ENCODE measurements around the gene ELAPOR1.

The ELAPOR1 gene

DNA sequence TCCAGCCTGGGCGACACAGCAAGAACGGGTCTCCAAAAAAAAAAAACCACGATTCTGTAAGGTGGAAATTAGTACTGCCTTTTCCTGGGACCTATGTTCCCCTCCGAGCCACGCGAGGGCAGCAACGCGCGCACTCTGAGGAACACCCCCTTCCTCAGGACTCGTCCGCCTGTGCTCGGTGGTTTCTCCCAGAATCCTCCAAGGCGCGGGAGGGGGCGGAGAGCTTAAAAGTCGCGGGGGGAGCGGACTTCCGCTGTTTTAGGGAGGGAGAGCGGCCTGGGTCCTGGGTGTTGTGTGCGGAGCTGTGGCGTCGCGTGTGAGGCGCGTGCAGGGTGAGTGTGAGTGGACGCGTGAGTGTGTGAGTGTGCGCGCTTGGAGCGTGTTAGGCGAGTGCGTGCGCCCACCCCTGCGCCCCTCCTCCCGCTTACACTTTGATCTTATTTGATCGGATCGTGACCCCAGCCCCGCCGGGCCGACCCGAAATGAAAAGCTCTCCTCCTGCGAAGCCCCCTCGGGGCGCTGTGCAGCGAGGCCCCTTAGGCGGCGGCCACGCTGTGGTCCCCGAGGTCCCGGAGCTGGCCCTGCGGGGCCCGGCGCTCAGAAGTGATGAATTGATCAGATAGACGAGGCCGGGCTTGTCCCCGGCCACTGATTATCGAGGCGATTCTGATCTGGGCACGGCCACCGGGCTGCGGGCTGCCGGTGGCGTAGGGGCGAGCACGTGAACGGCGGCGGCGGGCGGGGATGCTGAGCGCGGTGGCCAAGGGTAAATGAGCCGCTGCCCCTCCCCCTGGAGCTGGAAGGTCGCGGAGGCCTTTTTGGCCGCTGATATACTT, 13.8 kb upstream of the ELAPOR1 start:
- DNase-seq, result peak; percentile 87 to 99 (median 96)

DNA sequence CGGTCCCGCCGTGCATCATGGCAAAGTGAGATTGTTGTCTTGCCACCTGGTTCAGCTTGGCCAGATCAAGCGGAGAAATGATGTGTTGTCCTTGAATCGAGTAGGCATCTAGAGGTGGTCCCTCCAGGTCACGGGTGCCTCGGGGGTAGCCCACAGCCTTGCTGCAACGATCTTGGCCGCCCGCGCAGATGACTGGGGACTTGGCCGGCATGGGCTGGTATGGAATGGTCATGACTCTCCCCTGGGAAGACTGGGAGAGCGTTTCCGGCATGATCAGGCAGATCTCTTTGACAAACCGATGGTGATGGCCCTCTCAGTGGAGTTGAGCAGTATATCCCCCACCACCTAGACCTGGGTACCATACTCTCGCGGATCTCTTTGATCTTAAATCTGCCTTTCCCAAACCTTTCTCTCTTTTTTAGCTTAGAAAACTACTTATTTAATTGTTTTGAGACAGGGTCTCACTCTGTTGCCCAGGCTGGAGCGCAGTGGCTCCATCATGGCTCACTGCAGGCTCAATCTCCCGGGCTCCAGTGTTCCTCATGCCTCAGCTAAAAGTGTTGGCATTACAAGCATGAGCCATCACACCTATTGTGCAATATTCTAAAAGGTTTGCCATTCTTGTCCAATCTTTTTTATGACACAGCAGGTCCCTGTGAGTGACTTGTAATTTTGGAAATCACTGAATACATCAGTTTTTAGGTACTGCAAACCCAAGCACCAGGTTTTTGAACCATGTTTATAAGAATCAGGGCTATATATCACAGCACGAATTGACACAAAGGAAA, 9.4 kb upstream of the ELAPOR1 start:
- no peak for DNase-seq

DNA sequence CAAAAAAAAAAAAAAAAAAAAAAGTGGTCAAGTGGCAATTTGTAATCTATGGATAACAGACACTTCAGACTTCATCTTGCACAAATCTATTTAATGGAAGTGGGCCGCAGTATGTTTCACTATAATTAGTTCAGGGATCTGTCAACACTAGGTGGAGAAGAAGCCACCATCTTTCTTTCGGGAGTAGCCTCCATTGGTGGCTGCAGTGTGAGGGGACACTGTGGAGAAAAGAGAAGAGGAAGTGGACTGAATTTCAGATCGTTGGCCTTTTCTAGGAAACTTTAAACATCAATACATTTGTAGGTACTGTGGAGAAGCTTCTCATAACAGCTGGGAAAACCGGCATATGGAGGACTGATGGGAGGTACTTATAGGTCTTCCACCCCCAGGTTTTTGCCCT, 8.0 kb upstream of the ELAPOR1 start:
- DNase-seq, result no peak

DNA sequence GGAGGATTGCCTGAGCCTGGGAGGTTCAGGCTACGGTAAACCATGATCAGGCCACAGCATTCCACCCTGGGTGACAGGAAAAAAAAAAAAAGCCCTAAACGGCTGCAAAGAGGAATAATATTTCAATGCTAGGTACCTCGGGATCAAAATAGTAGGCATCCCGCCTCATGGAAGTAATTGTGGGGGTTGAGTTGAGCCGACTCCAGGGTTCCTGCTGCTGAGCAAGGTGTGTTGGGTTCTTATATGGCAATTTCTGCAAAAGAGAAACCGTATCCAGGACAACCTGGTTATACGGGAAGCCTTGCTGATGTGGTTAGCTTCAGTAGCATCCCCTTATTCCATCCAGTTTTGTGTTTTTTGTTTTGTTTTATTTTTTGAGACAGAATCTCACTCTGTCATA, 6.1 kb upstream of the ELAPOR1 start:
- no peak for DNase-seq

DNA sequence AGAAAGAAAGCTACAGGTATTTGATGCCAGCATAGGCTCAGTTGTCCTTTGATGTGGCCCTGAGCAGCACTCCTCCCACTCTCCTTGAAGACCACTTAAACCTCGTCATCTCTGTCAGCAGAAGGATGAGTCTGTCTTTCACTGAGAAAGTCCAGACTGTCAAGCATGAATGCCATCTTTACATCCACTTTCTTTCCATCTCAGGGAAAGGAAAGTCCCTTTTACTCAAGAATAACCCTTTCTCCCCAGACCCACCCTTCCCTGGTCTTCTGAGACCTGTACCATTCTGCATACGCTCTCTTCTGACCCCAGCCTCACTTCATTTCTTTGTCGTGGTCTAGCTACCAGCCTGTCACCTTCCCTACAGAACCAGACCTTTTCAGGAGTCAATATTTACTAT, 4.0 kb upstream of the ELAPOR1 start:
- DNase-seq, result no peak

DNA sequence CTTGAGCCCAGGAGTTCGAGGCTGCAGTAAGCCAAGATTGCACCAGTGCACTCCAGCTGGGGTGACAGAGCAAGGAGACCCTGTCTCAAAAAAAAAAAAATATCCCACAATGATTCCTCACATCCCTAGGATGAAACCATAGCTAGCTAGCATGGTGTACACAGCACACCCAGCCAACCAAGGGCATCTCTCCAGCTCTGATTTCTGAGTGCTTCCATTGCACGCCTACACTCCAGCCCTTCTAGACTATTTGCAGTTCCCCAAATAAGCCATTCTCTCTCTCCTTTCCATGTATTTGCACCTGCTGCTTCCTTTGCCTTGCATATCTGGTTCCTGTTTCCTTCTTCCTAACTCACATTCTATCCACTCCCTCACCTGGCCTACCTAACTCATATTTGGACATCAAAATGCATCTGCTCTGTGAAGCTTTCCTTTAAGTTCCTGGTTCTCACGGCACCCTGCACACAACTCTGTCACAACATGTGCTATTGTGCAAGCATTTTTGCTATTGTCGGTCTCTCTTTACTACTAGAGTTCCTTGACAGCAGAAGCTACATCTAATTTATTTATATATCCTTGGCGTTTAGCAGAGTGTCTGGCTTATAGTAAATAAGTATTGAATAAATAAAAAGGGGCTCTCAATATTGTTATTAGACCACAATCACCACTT, 2.4 kb upstream of the ELAPOR1 start:
- no peak for DNase-seq

DNA sequence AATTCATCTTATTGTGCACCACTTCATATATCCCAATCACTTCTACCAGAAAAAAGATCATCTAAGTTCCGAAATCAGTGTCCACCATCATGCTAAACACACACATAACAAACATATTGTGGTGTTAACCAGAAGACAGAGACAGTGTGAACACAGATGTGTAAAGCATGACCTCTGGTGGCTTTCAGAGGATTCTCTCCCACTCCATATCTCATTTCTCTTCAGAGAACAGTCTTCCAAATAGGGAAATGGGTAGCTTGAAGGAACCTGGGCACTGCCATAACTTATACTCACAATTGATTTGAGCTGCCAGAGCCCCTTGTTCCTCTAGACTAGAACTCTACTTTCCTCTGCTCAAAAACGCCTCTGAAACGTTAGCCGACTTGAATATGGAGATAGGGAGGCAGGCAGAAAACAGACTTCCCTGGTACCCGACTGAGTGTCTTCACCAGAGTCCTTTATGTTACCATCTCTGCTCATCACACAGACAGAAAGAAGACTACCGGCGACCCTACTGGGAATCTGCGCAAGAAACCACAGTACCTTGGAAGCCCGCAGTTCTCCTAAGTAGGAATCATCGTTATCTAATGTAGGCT, 1.8 kb upstream of the ELAPOR1 start:
- peak in 2 of 5 experiments; percentile 1 to 54 for DNase-seq

DNA sequence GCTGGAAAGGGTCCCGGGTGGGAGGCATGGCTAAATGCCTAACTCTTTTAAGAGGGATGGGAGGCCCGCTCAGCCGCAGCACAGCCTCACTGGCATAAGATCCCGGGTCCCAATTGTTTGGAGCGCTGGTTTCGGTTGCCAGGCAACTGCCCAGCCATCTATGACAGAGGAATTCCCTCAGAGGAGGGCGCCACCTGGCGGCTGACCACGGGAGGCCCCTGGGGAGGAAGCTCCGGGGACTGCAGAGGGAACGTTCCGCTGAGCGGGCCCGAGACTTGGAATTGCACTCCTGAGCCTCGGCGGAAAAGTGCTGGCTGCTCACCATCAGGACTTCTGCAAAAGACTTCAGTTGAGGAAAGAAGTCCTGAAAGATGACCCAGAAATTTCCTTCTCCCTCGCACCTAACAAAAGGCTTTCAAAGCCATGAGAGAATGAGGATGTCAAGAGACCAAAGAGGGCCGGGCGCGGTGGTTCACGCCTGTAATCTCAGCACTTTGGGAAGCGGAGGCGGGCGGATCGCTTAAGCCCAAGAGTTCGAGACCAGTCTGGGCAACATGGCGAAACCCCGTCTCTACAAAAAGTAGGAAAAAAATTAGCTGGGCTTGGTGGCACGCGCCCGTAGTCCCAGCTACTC, 1.1 kb upstream of the ELAPOR1 start:
- DNase-seq, result peak; percentile 78 to 85 (median 83)

DNA sequence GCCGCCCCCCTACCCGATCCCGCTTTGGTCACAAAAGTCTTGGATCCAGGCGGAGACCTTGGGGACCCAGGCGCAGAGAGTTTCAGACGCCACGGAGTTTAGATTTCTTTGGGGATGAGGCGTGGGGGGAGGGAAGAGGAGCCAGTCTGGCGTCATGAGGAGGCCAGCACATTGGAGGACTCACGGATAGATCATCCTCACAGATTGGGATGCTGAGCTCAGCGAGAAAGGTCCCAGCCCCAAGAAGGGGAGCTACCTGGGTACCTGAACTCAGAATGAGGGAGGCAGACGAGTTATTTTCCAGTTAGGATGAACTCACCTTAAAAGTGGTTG, 393 bp downstream of the ELAPOR1 start:
- DNase-seq, result no peak

DNA sequence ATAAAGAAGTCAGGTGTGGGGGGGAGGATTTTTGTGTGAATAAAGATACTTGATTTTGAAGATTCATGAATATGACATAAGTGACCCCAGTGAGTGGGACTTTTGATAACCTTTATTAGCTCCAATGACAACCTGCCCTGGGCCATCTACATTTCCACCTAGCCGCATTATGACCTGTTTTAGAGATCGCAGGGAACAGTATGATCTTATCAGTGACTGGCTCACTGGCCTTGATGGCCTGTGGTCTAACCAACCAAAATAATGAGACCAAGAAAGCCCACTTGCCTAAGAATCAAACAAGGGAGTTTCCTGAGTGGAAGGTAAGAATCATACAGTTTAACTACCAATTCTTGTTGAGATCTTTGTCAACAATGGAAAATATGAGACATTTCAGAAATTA, 1.8 kb downstream of the ELAPOR1 start:
- peak in 1 of 5 experiments; percentile 46 for DNase-seq

DNA sequence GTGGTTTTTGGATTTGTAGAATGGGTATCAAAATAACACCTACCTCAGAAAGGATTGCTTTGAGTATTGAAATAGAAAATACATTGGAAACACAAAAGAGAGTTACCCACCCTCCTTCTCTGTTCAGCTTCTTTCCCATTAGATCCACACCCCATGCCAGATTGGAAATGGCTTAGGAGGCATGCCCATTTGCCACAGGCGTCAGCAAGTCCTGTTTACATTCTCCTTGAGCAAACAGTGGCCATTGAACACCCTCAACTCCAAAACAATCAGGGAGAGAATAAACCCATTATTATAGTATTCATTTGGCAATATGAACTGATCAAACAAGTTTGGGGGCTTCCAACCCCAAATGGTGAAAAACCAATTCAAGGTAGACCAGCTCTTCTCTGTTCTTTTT, 2.4 kb downstream of the ELAPOR1 start:
- DNase-seq, result no peak

DNA sequence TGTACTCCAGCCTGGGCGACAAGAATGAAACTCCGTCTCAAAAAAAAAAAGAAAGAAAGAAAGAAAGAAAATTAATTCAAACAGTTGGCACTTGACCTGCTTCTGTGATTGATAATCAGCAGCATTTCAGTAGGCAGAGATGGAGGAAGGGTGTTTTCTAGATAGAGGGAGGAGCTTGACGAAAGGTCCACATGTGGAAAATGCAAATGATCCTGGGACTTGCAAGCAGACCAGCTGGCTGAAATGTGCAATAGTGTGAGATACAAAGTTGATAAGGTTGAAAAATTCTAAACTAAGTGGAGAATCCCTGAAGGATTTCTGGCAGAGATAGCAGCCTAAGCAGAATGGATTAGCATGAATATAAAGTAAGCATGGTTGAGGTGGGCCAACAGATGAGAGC, 4.2 kb downstream of the ELAPOR1 start:
- no peak for DNase-seq

DNA sequence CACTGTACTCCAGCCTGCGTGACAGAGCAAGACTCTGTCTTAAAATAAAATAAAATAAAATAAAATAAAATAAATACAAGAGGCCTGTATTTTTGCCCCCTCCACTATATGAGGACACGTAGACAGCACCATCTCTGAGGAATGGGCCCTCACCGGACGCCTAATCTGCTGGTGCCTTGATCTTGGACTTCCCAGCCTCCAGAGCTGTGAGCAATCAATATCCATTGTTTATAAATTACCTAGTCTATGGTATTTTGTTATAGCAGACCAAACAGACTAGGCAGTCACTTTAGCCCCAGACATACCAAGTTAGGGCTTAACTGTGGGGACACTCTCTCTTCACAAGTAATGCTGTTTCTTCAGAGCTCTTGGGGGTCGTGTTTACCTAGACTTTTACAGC, 6.4 kb downstream of the ELAPOR1 start:
- DNase-seq, result no peak

DNA sequence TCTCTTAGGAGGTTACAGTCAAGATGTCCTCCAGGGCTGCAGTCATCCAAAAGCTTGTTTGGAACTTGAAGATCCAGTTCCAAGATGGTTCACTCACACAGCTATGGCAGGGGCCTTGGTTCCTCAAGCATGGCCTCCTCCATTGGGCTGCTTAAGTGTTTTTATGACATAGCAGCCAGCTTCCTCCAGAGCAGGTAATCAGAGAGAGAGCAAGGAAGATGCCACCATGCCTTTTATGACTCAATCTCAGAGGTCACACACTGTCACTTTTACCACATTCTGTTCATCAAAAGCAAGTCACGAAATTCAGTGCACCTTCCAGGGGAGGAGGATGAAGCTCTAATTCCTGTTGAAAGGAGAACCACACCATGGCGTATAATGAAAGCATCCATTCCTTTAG, 17.1 kb downstream of the ELAPOR1 start:
- DNase-seq, result peak in 1 of 5 experiments; percentile 49

DNA sequence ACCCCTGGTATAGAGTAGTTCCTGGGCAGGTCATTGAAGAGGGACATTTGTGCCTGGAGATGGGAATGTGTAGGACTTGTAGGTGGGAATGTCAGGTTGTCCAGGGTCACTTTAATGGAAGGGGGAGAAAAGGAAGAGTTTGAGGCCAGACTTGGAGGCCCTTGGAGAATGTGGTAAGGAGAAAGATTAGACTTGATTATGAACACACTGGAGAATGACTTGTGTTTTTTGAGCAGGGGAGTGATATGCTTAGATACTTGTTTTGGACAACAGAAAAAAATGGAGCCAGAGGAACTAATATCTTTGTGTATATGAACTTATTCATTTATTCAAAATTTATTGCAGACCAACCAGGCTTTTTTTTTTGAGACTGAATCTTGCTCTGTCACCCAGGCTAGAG, 17.9 kb downstream of the ELAPOR1 start:
- DNase-seq, result no peak

DNA sequence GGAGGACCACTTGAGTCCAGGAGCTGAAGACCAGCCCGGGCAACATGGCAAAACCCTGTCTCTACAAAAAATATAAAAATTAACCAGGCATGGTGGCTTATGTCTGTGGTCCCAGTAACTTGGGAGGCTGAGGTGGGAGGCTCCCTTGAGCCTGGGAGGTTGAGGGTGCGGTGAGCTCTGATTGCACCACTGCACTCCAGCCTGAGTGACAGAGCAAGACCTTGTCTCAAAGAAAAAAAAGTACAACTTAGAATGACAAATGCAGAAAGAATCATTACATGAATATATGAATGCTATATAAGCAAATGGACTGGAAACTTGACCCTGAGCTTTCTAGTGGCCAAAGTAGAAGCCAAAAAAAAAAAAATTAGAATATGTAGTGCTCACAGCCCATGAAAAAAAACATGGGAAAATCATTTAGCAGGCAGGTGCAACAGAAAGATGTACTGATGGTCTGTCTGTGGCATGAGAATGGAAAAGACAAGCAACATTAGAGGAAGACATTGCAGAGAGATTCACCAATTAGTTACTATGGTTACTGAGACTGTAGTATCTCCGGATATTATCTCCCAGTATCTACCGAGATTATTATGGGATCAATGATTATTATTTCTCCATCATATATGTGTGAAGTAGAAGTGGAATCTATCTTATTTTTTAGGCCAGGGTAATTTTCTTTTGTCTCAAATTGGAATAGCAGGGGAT, 19.2 kb downstream of the ELAPOR1 start:
- no peak for DNase-seq

DNA sequence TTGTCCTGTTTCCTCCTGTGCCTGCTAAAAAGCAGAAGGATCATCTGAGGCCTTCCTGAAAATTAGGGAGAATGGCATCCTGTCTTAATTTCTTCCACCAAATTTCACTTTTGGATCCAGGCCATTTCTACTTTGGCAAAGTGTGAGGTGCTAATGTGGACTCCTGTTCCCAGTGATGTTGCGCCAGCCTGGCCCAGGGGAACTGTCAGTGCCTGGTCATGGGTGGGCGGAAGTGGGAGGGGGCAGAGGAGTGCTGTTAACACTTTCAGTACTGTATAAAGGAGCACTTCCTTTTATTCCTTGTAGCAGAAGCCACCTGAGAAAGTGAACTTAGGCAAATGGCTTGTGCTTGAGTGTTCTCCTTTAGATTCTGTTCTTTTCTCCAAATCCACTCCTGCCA, 19.9 kb downstream of the ELAPOR1 start:
- no peak for DNase-seq

DNA sequence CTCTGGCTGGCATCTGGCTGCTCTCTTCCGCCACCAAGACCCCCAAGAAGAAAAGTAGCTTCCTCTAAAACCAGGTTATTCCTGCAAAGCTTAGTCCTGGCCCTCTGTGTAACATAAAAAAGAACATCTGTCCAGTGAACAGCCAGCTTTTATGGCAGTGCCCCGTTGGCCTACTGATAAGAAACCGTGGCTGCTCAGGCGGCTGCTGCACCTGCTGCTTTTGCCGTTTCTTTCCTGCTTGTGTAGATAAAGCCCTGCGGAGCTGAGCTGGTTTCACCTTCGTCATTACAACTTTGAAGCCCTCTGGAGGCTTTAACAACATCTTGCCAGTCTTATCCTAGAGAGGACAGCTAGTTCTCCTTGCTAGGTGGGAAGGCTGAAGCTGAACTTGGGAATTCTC, 20.5 kb downstream of the ELAPOR1 start:
- peak in 1 of 5 experiments; percentile 49 for DNase-seq

DNA sequence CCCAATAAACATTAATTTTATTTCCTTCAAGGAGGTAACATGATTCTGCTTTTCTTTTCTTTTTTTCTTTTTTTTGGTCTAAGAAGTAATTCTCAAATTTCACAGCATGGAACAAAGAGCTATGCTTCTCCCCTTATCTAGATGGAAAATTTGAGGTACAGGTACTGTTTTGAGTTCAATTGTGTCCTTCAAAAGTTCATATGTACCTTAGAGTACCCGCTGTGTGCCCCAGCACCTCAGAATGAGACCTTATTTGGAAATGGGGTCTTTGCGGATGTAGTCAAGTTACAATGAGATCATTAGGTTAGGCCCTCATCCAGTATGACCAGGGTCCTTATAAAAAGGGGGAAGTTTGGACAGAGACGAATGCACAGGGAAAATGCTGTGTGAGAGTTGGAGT, 22.0 kb downstream of the ELAPOR1 start:
- no peak for DNase-seq

DNA sequence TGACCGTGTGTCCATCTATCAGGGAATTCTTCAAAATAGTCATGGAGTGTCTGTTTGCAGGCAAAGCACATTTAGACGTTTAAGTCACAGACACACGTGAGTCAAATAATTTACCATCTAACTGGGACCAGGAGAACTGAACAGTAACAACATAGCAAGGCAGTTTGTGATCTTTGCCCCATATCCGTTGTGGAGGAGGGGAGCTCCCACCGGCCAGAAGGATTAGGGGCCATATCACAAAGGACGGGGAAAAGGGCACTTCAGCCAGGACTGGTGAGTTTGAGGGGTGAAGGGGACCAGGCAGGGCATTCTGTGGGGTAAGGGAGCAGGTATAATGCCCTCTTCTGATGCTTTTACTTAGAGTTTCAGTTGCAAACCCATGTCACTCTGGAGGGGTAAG, 22.9 kb downstream of the ELAPOR1 start:
- no peak for DNase-seq

DNA sequence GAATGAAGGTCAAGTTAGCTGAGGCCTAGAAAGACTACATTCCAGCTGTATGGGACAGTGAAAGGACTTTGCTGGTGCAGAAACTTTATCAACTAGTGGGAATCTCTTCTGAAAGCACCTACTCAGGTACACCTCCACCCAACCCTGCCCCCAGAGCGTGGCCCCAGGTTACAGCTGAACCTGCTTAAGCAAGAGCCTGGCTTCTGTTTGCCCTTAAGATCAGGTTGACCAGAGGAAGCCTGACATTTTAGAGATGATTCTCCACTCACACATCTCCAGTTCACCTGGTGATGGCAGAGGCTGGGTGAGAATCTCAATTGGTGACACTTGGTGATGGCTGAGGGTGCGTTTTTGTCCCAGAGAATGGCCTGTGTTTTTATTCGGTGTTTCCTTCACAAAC, 24.0 kb downstream of the ELAPOR1 start:
- DNase-seq, result no peak

DNA sequence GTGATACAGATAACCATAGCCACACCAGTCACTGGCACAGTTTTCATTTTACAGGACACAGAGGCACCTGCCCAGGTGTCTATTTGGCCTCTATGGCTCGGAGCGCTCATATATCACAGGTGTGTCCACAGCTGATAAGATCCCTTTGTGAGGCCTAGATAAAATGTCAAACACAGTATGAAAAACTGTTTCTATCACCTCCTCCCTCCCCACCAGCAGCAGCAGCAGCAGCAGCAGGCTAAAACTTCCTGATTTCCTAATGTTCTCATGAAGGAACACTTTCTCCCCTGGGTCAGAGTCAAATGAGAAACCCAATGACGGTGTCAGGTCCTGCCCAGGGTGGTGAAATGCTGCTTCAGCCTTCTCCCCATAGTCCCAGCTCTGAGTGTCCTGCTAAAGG, 24.4 kb downstream of the ELAPOR1 start:
- no peak for DNase-seq

Measured in T-helper 2 cell (primary cell).